Hepatocyte (in vitro differentiated cells): ENCODE measurements around the gene SPIB.

Source experiments
- EZH2 ChIP-seq: fragments of 200-600 bp; sonication (generic); IDR thresholded peaks from 2 replicates; pipeline ENCODE4 v1.6.1; 2016; ENCODE audit warnings: antibody characterized with exemption, mild to moderate bottlenecking, borderline replicate concordance
- TF ChIP-seq, protein P1 (sequence below): fragments of 200-600 bp; sonication (generic); IDR thresholded peaks from 2 replicates; pipeline ENCODE4 v1.5.1; 2016; ENCODE audit warnings: antibody characterized with exemption, mild to moderate bottlenecking; ENCODE audit not compliant: poor library complexity

GRCh38 chr19:50376166-50377050 lies 42.3 kb upstream of the SPIB start, which contains the start of gene NR1H2:
- no peak for TF ChIP-seq EZH2
- TF ChIP-seq, protein P1, sequence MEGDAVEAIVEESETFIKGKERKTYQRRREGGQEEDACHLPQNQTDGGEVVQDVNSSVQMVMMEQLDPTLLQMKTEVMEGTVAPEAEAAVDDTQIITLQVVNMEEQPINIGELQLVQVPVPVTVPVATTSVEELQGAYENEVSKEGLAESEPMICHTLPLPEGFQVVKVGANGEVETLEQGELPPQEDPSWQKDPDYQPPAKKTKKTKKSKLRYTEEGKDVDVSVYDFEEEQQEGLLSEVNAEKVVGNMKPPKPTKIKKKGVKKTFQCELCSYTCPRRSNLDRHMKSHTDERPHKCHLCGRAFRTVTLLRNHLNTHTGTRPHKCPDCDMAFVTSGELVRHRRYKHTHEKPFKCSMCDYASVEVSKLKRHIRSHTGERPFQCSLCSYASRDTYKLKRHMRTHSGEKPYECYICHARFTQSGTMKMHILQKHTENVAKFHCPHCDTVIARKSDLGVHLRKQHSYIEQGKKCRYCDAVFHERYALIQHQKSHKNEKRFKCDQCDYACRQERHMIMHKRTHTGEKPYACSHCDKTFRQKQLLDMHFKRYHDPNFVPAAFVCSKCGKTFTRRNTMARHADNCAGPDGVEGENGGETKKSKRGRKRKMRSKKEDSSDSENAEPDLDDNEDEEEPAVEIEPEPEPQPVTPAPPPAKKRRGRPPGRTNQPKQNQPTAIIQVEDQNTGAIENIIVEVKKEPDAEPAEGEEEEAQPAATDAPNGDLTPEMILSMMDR: no peak
